ENCODE data around the gene TSBP1.
"Not testable (repeated sequence)": the region's sequence is repeated elsewhere in the genome, so short reads cannot be mapped to it uniquely, and the experiment has no call there.

Gene TSBP1

GRCh38 chr6:32375739-32376529, 4.2 kb upstream of the TSBP1 start:
- no peak for DNase-seq

GRCh38 chr6:32371229-32371628, 474 bp downstream of the TSBP1 start:
- no peak for DNase-seq

- no peak for DNase-seq
Observed at GRCh38 chr6:32370505-32370904, 1.2 kb downstream of the TSBP1 start.

GRCh38 chr6:32369660-32370059, 2.0 kb downstream of the TSBP1 start:
- no peak for DNase-seq

GRCh38 chr6:32367644-32368043, 4.1 kb downstream of the TSBP1 start:
- no peak for DNase-seq

- not testable (repeated sequence) for DNase-seq
Observed at GRCh38 chr6:32359225-32359624, 12.5 kb downstream of the TSBP1 start.

- not testable (repeated sequence) for DNase-seq
Observed at GRCh38 chr6:32358548-32358947, 13.2 kb downstream of the TSBP1 start.

- DNase-seq: no peak
Observed at GRCh38 chr6:32355018-32355417, 16.7 kb downstream of the TSBP1 start.

GRCh38 chr6:32353348-32353747, 18.4 kb downstream of the TSBP1 start:
- DNase-seq: no peak

GRCh38 chr6:32340242-32340641, 31.5 kb downstream of the TSBP1 start:
- no peak for DNase-seq

- no peak for DNase-seq
Observed at GRCh38 chr6:32337186-32337805, 34.4 kb downstream of the TSBP1 start.

- DNase-seq: no peak
Observed at GRCh38 chr6:32332433-32332832, 39.3 kb downstream of the TSBP1 start.

- no peak for DNase-seq
Observed at GRCh38 chr6:32329141-32329540, 42.6 kb downstream of the TSBP1 start.

GRCh38 chr6:32327103-32327502, 44.6 kb downstream of the TSBP1 start:
- no peak for DNase-seq

- no peak for DNase-seq
Observed at GRCh38 chr6:32318501-32318900, 53.2 kb downstream of the TSBP1 start.

GRCh38 chr6:32317541-32317940, 54.2 kb downstream of the TSBP1 start:
- no peak for DNase-seq

GRCh38 chr6:32313964-32314363, 57.7 kb downstream of the TSBP1 start:
- DNase-seq: no peak

GRCh38 chr6:32298632-32299336, 72.9 kb downstream of the TSBP1 start:
- no peak for DNase-seq

- DNase-seq: not testable (repeated sequence)
Observed at GRCh38 chr6:32294980-32295379, 76.7 kb downstream of the TSBP1 start.

GRCh38 chr6:32294566-32294965, 77.1 kb downstream of the TSBP1 start:
- no peak for DNase-seq

- DNase-seq: no peak
Observed at GRCh38 chr6:32293695-32294094, 78.0 kb downstream of the TSBP1 start.

- DNase-seq: no peak
Observed at GRCh38 chr6:32291543-32291942, 80.2 kb downstream of the TSBP1 start.

GRCh38 chr6:32290886-32291450, 80.7 kb downstream of the TSBP1 start:
- DNase-seq: no peak

GRCh38 chr6:32288426-32288825, 83.3 kb downstream of the TSBP1 start:
- DNase-seq: no peak
